WTC11 (cell line): ENCODE measurements around the gene VAMP3. TPM values are rescaled to one million over a fixed set of nuclear protein-coding genes. Genes with fewer than 3 reads are reported as not detected.
A peak's percentile ranks its signal among the peaks of the same experiment; 100 is the strongest.

Experiments used
- ATAC-seq: fragments of 200-7000 bp; cut with Tn5 transposase; 2 replicates; pipeline ENCODE4 v1.10.0; 2021; ENCODE audit warnings: mild to moderate bottlenecking, moderate library complexity
- CTCF ChIA-PET: fragments of 300-600 bp; sonication (Branson Sonifier 250); formaldehyde crosslinking; loops from one replicate; lab custom pipeline; 2021; ENCODE audit warnings: antibody characterized with exemption; lab: Charles Lee
- POLR2A ChIA-PET: fragments of 350-600 bp; sonication (Branson Sonifier 250); formaldehyde crosslinking; loops from one replicate; lab custom pipeline; 2021; ENCODE audit warnings: antibody characterized with exemption; lab: Charles Lee
- DNase-seq: peaks from one replicate; pipeline ENCODE4 v3.0.0; 2021; ENCODE audit warnings: low spot score
- H3K27ac Mint-ChIP-seq: 2 replicates; pipeline ENCODE4 v1.8.0; 2021; ENCODE audit warnings: mixed read lengths
- H3K27me3 Mint-ChIP-seq: 2 replicates; pipeline ENCODE4 v1.8.0; 2021; ENCODE audit warnings: low read depth, mild to moderate bottlenecking, moderate library complexity, mixed read lengths
- H3K36me3 Mint-ChIP-seq: 2 replicates; pipeline ENCODE4 v1.8.0; 2021; ENCODE audit warnings: mixed read lengths
- H3K4me1 Mint-ChIP-seq: 2 replicates; pipeline ENCODE4 v1.8.0; 2022; ENCODE audit warnings: mixed read lengths
- H3K4me3 Mint-ChIP-seq: 2 replicates; pipeline ENCODE4 v1.8.0; 2021; ENCODE audit warnings: mild to moderate bottlenecking, moderate library complexity, mixed read lengths
- H3K9me3 Mint-ChIP-seq: 2 replicates; pipeline ENCODE4 v1.8.0; 2021; ENCODE audit warnings: mixed read lengths
- CBFB ChIP-seq: sonication (generic); formaldehyde crosslinking; IDR thresholded peaks from 2 replicates; pipeline ENCODE4 v1.8.1; 2022; ENCODE audit warnings: mild to moderate bottlenecking, low read depth, missing genetic modification reagents
- ESRRA ChIP-seq: sonication (generic); formaldehyde crosslinking; IDR thresholded peaks from 2 replicates; pipeline ENCODE4 v1.8.1; 2022; ENCODE audit warnings: mild to moderate bottlenecking, missing genetic modification reagents, borderline replicate concordance
- ETV6 ChIP-seq: sonication (generic); formaldehyde crosslinking; IDR thresholded peaks from 2 replicates; pipeline ENCODE4 v1.8.1; 2022; ENCODE audit warnings: mild to moderate bottlenecking, missing genetic modification reagents
- GTF2I ChIP-seq: fragments of 250-450 bp; sonication (Bioruptor Pico); conservative IDR thresholded peaks from 2 replicates; pipeline ENCODE4 v1.4.0; 2021; ENCODE audit warnings: mild to moderate bottlenecking
- KAT7 ChIP-seq: sonication (generic); formaldehyde crosslinking; IDR thresholded peaks from 2 replicates; pipeline ENCODE4 v1.8.1; 2023; ENCODE audit warnings: missing genetic modification reagents, mild to moderate bottlenecking, borderline replicate concordance
- RORB ChIP-seq: fragments of 250-450 bp; sonication (Bioruptor Pico); IDR thresholded peaks from 2 replicates; pipeline ENCODE4 v1.9.0; 2021; ENCODE audit warnings: mild to moderate bottlenecking
- SP1 ChIP-seq: sonication (generic); formaldehyde crosslinking; conservative IDR thresholded peaks from 2 replicates; pipeline ENCODE4 v1.8.1; 2022; ENCODE audit warnings: missing genetic modification reagents
- TCF7 ChIP-seq: sonication (generic); formaldehyde crosslinking; IDR thresholded peaks from 2 replicates; pipeline ENCODE4 v1.8.0; 2022; ENCODE audit warnings: mild to moderate bottlenecking, low read depth, missing genetic modification reagents, moderate library complexity
- TEAD4 ChIP-seq: sonication (generic); formaldehyde crosslinking; IDR thresholded peaks from 2 replicates; pipeline ENCODE4 v1.8.0; 2022; ENCODE audit warnings: mild to moderate bottlenecking, missing genetic modification reagents
- ZNF416 ChIP-seq: fragments of 250-450 bp; sonication (Bioruptor Pico); IDR thresholded peaks from 2 replicates; pipeline ENCODE4 v1.9.0; 2021; ENCODE audit warnings: mild to moderate bottlenecking, inconsistent platforms
- total RNA-seq: library from RNA; stranded (reverse); gene quantifications from 3 replicates; pipeline ENCODE4 v1.2.3, GENCODE V29; 2021
- TF ChIP-seq, protein P1 (sequence below): sonication (generic); formaldehyde crosslinking; IDR thresholded peaks from 2 replicates; pipeline ENCODE4 v1.8.1; 2023; ENCODE audit warnings: mild to moderate bottlenecking, missing genetic modification reagents
- TF ChIP-seq, protein P2 (sequence below): sonication (generic); formaldehyde crosslinking; IDR thresholded peaks from 2 replicates; pipeline ENCODE4 v1.8.1; 2023; ENCODE audit warnings: mild to moderate bottlenecking, missing genetic modification reagents
- TF ChIP-seq, protein P3 (sequence below): fragments of 250-450 bp; sonication (Bioruptor Pico); IDR thresholded peaks from 2 replicates; pipeline ENCODE4 v1.8.0; 2021; ENCODE audit warnings: mild to moderate bottlenecking
- TF ChIP-seq, protein P4 (sequence below): fragments of 250-450 bp; sonication (Bioruptor Pico); conservative IDR thresholded peaks from 2 replicates; pipeline ENCODE4 v1.9.0; 2021; ENCODE audit warnings: mild to moderate bottlenecking
- TF ChIP-seq, protein P5 (sequence below): sonication (generic); formaldehyde crosslinking; IDR thresholded peaks from 2 replicates; pipeline ENCODE4 v1.8.1; 2022; ENCODE audit warnings: mild to moderate bottlenecking, missing genetic modification reagents, moderate library complexity, borderline replicate concordance
- TF ChIP-seq, protein P6 (sequence below): sonication (generic); formaldehyde crosslinking; conservative IDR thresholded peaks from 2 replicates; pipeline ENCODE4 v1.8.1; 2022; ENCODE audit warnings: mild to moderate bottlenecking, missing genetic modification reagents
- TF ChIP-seq, protein P7 (sequence below): sonication (generic); formaldehyde crosslinking; IDR thresholded peaks from 2 replicates; pipeline ENCODE4 v1.8.1; 2022; ENCODE audit warnings: missing genetic modification reagents, borderline replicate concordance
- TF ChIP-seq, protein P8 (sequence below): sonication (generic); formaldehyde crosslinking; IDR thresholded peaks from 2 replicates; pipeline ENCODE4 v1.8.1; 2023; ENCODE audit warnings: mild to moderate bottlenecking, missing genetic modification reagents, moderate library complexity

Gene VAMP3
- total RNA-seq, 1 experiment from 2014 or later: 40.2 TPM

DNA sequence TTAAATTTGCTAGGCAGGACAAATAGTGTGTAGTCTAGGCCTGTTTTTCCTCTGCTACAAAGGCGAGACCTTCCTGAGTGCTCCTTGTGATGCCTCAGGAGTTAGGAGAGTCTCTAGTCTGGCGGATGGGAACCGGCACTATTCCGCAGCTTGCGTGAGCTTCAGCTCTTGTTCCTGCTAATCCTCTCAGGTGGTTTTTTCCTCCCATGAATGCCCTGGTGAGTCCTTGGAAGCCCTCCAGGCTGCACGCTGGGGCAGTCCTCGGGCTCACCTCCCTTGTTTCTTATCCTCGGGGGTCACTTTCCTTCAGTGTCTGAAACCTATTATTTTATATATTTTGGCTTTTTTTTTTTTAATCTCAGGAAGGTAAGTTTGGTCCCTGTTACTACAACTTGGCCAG is 53.6 kb downstream of the VAMP3 start:
- no peaks in the 10 kb centered on the region for H3K4me1 Mint-ChIP-seq
- no peaks in the 10 kb centered on the region for H3K27me3 Mint-ChIP-seq
- CTCF ChIA-PET: interaction anchor here (0.6 kb wide), 1 partner anchor 157 kb away, joined by 3 read pairs; no protein-coding TSS in a partner anchor

DNA sequence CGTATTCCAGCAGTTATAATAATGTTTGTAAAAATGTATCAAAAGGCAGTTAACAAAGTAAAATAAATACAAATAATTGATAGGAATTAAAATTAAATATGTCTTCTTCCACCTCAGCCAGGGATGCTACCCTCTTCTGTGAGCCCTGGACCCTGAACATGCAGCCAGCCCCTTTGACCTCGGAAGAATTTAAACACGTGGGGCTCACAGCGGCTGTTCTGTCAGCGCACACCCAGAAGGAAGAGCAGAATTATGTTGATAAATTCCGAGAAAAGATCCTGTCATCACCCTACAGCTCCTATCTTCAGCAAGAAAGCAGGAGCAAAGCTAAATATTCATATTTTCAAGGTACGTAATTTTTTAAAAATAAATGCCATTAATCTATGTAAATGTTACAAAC is 55.3 kb downstream of the VAMP3 start:
- TF ChIP-seq, protein P1, sequence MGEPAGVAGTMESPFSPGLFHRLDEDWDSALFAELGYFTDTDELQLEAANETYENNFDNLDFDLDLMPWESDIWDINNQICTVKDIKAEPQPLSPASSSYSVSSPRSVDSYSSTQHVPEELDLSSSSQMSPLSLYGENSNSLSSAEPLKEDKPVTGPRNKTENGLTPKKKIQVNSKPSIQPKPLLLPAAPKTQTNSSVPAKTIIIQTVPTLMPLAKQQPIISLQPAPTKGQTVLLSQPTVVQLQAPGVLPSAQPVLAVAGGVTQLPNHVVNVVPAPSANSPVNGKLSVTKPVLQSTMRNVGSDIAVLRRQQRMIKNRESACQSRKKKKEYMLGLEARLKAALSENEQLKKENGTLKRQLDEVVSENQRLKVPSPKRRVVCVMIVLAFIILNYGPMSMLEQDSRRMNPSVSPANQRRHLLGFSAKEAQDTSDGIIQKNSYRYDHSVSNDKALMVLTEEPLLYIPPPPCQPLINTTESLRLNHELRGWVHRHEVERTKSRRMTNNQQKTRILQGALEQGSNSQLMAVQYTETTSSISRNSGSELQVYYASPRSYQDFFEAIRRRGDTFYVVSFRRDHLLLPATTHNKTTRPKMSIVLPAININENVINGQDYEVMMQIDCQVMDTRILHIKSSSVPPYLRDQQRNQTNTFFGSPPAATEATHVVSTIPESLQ (CRISPR knock-in tag): no peak
- no peak for TF ChIP-seq GTF2I (CRISPR knock-in tag)
- TF ChIP-seq, protein P2, sequence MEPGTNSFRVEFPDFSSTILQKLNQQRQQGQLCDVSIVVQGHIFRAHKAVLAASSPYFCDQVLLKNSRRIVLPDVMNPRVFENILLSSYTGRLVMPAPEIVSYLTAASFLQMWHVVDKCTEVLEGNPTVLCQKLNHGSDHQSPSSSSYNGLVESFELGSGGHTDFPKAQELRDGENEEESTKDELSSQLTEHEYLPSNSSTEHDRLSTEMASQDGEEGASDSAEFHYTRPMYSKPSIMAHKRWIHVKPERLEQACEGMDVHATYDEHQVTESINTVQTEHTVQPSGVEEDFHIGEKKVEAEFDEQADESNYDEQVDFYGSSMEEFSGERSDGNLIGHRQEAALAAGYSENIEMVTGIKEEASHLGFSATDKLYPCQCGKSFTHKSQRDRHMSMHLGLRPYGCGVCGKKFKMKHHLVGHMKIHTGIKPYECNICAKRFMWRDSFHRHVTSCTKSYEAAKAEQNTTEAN (CRISPR knock-in tag): no peak
- TF ChIP-seq, protein P3, sequence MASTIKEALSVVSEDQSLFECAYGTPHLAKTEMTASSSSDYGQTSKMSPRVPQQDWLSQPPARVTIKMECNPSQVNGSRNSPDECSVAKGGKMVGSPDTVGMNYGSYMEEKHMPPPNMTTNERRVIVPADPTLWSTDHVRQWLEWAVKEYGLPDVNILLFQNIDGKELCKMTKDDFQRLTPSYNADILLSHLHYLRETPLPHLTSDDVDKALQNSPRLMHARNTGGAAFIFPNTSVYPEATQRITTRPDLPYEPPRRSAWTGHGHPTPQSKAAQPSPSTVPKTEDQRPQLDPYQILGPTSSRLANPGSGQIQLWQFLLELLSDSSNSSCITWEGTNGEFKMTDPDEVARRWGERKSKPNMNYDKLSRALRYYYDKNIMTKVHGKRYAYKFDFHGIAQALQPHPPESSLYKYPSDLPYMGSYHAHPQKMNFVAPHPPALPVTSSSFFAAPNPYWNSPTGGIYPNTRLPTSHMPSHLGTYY: no peak
- peaks cover 10% of the 10 kb centered on the region for H3K36me3 Mint-ChIP-seq
- no peaks in the 10 kb centered on the region for H3K9me3 Mint-ChIP-seq
- ATAC-seq (no peak), DNase-seq (no peak)
- no peaks in the 10 kb centered on the region for H3K27me3 Mint-ChIP-seq
- no peak overlapping the region for H3K27ac Mint-ChIP-seq
- H3K4me1 Mint-ChIP-seq: no peaks in the 10 kb centered on the region
- ChIA-PET CTCF (interaction anchor here (1.3 kb wide), 1 partner anchor 158 kb away, joined by 3 read pairs; no protein-coding TSS in a partner anchor), POLR2A (no interaction called here)
- H3K4me3 Mint-ChIP-seq: no peak overlapping the region

More for the DNA sequence above, 53.6 kb downstream of the VAMP3 start:
- Mint-ChIP-seq H3K4me3 (no peak overlapping the region), H3K36me3 (peaks cover 15% of the 10 kb centered on the region), H3K9me3 (no peaks in the 10 kb centered on the region), H3K27ac (no peak overlapping the region)
- no peak for DNase-seq
- POLR2A ChIA-PET: interaction anchor here (0.6 to 0.7 kb wide), 3 partner anchors 84 to 797 kb away, joined by 3 read pairs; no protein-coding TSS in a partner anchor
- TF ChIP-seq TCF7 (CRISPR knock-in tag) (no peak), RORB (CRISPR knock-in tag) (no peak), ETV6 (CRISPR knock-in tag) (no peak)
- TF ChIP-seq, protein P4, sequence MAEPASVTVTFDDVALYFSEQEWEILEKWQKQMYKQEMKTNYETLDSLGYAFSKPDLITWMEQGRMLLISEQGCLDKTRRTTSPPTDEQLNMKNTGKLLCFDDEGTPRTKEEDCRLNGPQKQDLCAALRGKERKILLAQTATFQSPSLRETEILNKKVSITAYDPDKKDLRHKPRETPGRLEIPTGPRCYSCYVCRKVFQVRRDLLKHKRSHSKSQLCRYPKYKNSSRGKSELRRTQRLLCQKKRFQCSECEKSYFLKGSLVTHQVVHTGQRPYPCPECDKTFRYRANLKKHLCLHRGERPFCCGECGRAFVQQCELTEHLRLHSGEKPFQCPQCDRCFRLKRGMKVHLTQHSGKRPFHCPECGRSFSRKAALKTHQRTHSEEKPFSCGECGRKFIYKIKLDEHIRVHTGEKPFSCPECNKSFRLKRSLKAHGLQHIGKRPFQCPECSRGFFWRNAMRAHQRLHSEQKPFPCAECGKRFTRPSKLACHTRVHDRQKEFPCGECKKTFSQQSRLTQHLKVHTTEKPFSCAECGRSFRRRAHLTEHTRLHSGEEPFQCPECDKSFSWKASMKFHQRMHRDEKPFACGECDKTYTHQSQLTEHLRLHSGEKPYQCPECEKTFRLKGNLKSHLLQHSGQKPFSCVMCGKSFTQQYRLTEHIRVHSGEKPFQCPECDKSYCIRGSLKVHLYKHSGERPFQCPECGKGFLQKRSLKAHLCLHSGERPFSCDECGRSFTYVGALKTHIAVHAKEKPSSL (CRISPR knock-in tag): no peak
- ATAC-seq: no peak

DNA sequence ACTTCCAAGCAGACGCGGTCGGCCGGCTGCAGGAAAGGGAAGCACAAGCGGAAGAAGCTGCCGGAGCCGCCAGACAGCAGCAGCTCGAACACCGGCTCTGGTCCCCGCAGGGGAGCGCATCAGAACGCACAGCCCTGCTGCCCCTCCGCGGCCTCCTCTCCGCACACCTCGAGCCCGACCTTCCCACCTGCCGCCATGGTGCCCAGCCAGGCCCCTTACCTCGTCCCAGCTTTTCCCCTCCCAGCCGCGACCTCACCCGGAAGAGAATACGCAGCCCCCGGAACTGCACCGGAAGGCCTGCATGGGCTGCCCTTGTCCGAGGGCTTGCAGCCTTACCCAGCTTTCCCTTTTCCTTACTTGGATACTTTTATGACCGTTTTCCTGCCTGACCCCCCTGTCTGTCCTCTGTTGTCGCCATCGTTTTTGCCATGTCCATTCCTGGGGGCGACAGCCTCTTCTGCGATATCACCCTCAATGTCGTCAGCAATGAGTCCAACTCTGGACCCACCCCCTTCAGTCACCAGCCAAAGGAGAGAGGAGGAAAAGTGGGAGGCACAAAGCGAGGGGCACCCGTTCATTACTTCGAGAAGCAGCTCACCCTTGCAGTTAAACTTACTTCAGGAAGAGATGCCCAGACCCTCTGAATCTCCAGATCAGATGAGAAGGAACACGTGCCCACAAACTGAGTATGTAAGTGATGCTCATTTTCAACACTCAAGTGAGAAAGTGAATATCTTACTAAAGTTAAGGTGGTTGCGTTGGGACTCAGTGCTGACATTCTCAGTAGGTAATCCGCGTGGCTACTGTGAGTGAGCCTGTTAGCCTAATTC is 56.2 kb downstream of the VAMP3 start:
- POLR2A ChIA-PET: no interaction called here
- Mint-ChIP-seq H3K36me3 (peaks cover 5% of the 10 kb centered on the region), H3K4me1 (no peaks in the 10 kb centered on the region), H3K27ac (0 out of 2 replicates have a peak overlapping the region, but pooled peaks have one; percentile 7), H3K27me3 (no peaks in the 10 kb centered on the region), H3K9me3 (no peaks in the 10 kb centered on the region), H3K4me3 (no peak overlapping the region)
- CTCF ChIA-PET: interaction anchor here (1.3 kb wide), 1 partner anchor 159 kb away, joined by 3 read pairs; no protein-coding TSS in a partner anchor
- ATAC-seq: peak; percentile 20; the same call in 1 of the 2 replicates
- no peak for DNase-seq
- TF ChIP-seq KAT7: no peak
- no peak for TF ChIP-seq SP1
- TF ChIP-seq, protein P5, sequence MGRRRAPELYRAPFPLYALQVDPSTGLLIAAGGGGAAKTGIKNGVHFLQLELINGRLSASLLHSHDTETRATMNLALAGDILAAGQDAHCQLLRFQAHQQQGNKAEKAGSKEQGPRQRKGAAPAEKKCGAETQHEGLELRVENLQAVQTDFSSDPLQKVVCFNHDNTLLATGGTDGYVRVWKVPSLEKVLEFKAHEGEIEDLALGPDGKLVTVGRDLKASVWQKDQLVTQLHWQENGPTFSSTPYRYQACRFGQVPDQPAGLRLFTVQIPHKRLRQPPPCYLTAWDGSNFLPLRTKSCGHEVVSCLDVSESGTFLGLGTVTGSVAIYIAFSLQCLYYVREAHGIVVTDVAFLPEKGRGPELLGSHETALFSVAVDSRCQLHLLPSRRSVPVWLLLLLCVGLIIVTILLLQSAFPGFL: no peak
- TF ChIP-seq, protein P6, sequence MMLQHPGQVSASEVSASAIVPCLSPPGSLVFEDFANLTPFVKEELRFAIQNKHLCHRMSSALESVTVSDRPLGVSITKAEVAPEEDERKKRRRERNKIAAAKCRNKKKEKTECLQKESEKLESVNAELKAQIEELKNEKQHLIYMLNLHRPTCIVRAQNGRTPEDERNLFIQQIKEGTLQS (CRISPR knock-in tag): no peak
- TF ChIP-seq, protein P7, sequence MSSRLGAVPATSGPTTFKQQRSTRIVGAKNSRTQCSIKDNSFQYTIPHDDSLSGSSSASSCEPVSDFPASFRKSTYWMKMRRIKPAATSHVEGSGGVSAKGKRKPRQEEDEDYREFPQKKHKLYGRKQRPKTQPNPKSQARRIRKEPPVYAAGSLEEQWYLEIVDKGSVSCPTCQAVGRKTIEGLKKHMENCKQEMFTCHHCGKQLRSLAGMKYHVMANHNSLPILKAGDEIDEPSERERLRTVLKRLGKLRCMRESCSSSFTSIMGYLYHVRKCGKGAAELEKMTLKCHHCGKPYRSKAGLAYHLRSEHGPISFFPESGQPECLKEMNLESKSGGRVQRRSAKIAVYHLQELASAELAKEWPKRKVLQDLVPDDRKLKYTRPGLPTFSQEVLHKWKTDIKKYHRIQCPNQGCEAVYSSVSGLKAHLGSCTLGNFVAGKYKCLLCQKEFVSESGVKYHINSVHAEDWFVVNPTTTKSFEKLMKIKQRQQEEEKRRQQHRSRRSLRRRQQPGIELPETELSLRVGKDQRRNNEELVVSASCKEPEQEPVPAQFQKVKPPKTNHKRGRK (CRISPR knock-in tag): no peak
- TF ChIP-seq CBFB: no peak
- TF ChIP-seq, protein P8, sequence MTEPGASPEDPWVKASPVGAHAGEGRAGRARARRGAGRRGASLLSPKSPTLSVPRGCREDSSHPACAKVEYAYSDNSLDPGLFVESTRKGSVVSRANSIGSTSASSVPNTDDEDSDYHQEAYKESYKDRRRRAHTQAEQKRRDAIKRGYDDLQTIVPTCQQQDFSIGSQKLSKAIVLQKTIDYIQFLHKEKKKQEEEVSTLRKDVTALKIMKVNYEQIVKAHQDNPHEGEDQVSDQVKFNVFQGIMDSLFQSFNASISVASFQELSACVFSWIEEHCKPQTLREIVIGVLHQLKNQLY (CRISPR knock-in tag): no peak
- TF ChIP-seq TEAD4 (CRISPR knock-in tag): no peak
- no peak for TF ChIP-seq ESRRA (CRISPR knock-in tag)
- TF ChIP-seq ZNF416: no peak
